A549 (cell line): ENCODE data around the gene POT1.

Experiments used
- CHD2 ChIP-seq: fragments of 150-350 bp; IDR thresholded peaks from 2 replicates; pipeline ENCODE4 v1.6.1; 2014; ENCODE audit warnings: low read length; ENCODE audit not compliant: partially characterized antibody
- EHF ChIP-seq: fragments of 250-450 bp; sonication (Bioruptor Pico); IDR thresholded peaks from 2 replicates; pipeline ENCODE4 v1.5.0; 2020; ENCODE audit warnings: mild to moderate bottlenecking
- EP300 ChIP-seq, 2 experiments: fragments of >200 bp; sonication (Bioruptor Twin); formaldehyde crosslinking; IDR thresholded peaks; 2 replicates in 1 of 2; 3 replicates in 1 of 2; pipeline ENCODE4 v1.6.1; 2016 to 2017
- JUN ChIP-seq, 2 experiments: fragments of >200 bp; sonication (Bioruptor Twin); formaldehyde crosslinking; IDR thresholded peaks; 2 replicates in 1 of 2; 3 replicates in 1 of 2; pipeline ENCODE4 v1.6.1; 2016 to 2017
- MYC ChIP-seq: IDR thresholded peaks from 2 replicates; pipeline ENCODE4 v1.6.1; 2012; ENCODE audit warnings: mild to moderate bottlenecking, inconsistent platforms, low read length, improper control_type of control experiment, borderline replicate concordance
- NFE2L2 ChIP-seq: fragments of 150-350 bp; conservative IDR thresholded peaks from 2 replicates; pipeline ENCODE4 v1.6.1; 2014; ENCODE audit warnings: low read length
- POLR2A ChIP-seq: IDR thresholded peaks from 2 replicates; pipeline ENCODE4 v1.6.1; 2012; ENCODE audit warnings: mild to moderate bottlenecking, low read length
- RFX5 ChIP-seq: fragments of 450-650 bp; IDR thresholded peaks from 2 replicates; pipeline ENCODE4 v1.7.1; 2014; ENCODE audit warnings: antibody characterized with exemption, mild to moderate bottlenecking, moderate library complexity
- SREBF2 ChIP-seq: fragments of 450-650 bp; IDR thresholded peaks from 2 replicates; pipeline ENCODE4 v1.6.1; 2014; ENCODE audit warnings: mild to moderate bottlenecking, moderate library complexity
- TF ChIP-seq, protein P1 (sequence below): fragments of >200 bp; sonication (Bioruptor Twin); formaldehyde crosslinking; IDR thresholded peaks from 3 replicates; pipeline ENCODE4 v1.5.1; 2016

DNA sequence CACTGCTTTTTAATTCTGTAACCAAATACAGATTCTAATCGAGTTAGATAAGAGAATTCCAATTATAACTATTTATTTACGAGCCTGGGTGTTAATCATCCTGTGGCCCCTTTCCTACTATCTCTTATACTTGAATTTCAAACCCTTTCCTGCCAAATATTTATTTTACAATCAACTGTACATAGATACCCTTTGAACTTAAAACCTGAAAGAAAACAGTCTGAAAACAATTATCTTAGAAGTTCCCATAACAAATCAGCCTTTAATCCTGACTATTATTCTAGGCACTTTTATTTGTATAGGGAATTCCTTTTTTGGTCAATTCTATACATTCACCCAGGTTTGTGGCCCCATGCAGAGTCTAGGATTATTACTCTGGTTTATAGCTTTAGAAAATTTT is 153.5 kb downstream of the POT1 start:
- TF ChIP-seq NFE2L2: no peak
- no peak for TF ChIP-seq RFX5
- TF ChIP-seq EP300 (IDR thresholded peaks at IDR 0.05): no peak
- TF ChIP-seq, protein P1, sequence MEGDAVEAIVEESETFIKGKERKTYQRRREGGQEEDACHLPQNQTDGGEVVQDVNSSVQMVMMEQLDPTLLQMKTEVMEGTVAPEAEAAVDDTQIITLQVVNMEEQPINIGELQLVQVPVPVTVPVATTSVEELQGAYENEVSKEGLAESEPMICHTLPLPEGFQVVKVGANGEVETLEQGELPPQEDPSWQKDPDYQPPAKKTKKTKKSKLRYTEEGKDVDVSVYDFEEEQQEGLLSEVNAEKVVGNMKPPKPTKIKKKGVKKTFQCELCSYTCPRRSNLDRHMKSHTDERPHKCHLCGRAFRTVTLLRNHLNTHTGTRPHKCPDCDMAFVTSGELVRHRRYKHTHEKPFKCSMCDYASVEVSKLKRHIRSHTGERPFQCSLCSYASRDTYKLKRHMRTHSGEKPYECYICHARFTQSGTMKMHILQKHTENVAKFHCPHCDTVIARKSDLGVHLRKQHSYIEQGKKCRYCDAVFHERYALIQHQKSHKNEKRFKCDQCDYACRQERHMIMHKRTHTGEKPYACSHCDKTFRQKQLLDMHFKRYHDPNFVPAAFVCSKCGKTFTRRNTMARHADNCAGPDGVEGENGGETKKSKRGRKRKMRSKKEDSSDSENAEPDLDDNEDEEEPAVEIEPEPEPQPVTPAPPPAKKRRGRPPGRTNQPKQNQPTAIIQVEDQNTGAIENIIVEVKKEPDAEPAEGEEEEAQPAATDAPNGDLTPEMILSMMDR: no peak
- TF ChIP-seq EHF: no peak
- TF ChIP-seq CHD2: no peak
- no peak for TF ChIP-seq POLR2A
- TF ChIP-seq JUN (IDR thresholded peaks at IDR 0.05): no peak
- no peak for TF ChIP-seq MYC
- no peak for TF ChIP-seq SREBF2
